HepG2 (cell line): ENCODE data around the gene HEPN1. TPM values are rescaled to one million over a fixed set of nuclear protein-coding genes. Genes with fewer than 3 reads are reported as not detected.

Experiments
- BCL6 ChIP-seq: IDR thresholded peaks from 2 replicates; pipeline ENCODE4 v1.6.1; 2016; ENCODE audit warnings: missing genetic modification reagents, missing compliant biosample characterization
- ELF3 ChIP-seq: IDR thresholded peaks from 2 replicates; pipeline ENCODE4 v1.6.1; 2016; ENCODE audit warnings: missing genetic modification reagents, missing compliant biosample characterization
- ERF ChIP-seq: IDR thresholded peaks from 2 replicates; pipeline ENCODE4 v1.6.1; 2018; ENCODE audit warnings: missing biosample characterization, missing genetic modification reagents
- FOSL2 ChIP-seq: sonication (generic); formaldehyde crosslinking; IDR thresholded peaks from 2 replicates; pipeline ENCODE4 v1.4.0; 2020; ENCODE audit warnings: missing genetic modification reagents
- GTF3A ChIP-seq: sonication (generic); formaldehyde crosslinking; conservative IDR thresholded peaks from 2 replicates; pipeline ENCODE4 v1.4.0; 2020; ENCODE audit warnings: mild to moderate bottlenecking, missing genetic modification reagents
- HMG20B ChIP-seq: conservative IDR thresholded peaks from 2 replicates; pipeline ENCODE4 v1.6.1; 2016; ENCODE audit warnings: missing genetic modification reagents, missing compliant biosample characterization
- HNF4G ChIP-seq, 2 experiments: sonication (generic) in 1 of 2; formaldehyde crosslinking in 1 of 2; IDR thresholded peaks; 2 replicates each; pipeline versions ENCODE4 v1.4.0 to v1.6.1; 2011 to 2020; ENCODE audit warnings: borderline replicate concordance in 2 of 2, low read depth in 2 of 2, mild to moderate bottlenecking in 2 of 2, low read length in 1 of 2, missing genetic modification reagents in 1 of 2, moderate library complexity in 1 of 2
- MEIS1 ChIP-seq: sonication (generic); formaldehyde crosslinking; IDR thresholded peaks from 2 replicates; pipeline ENCODE4 v1.9.0; 2021; ENCODE audit warnings: mild to moderate bottlenecking, missing genetic modification reagents, moderate library complexity, borderline replicate concordance
- MYC ChIP-seq: sonication (generic); formaldehyde crosslinking; IDR thresholded peaks from 2 replicates; pipeline ENCODE4 v1.9.0; 2021; ENCODE audit warnings: missing genetic modification reagents, borderline replicate concordance
- PHF21A ChIP-seq: sonication (generic); formaldehyde crosslinking; IDR thresholded peaks from 2 replicates; pipeline ENCODE4 v1.5.0; 2020; ENCODE audit warnings: mild to moderate bottlenecking, missing genetic modification reagents
- POGK ChIP-seq: sonication (generic); formaldehyde crosslinking; conservative IDR thresholded peaks from 2 replicates; pipeline ENCODE4 v1.8.0; 2022; ENCODE audit warnings: mild to moderate bottlenecking, moderate library complexity, missing genetic modification reagents
- RFX1 ChIP-seq: fragments of 450-650 bp; IDR thresholded peaks from 2 replicates; pipeline ENCODE4 v1.6.1; 2017
- SAP130 ChIP-seq: IDR thresholded peaks from 2 replicates; pipeline ENCODE4 v1.6.1; 2016; ENCODE audit warnings: low read depth
- SRSF9 ChIP-seq: fragments of 200-400 bp; formaldehyde crosslinking; IDR thresholded peaks from 2 replicates; pipeline ENCODE4 v1.6.1; 2018; ENCODE audit warnings: borderline replicate concordance, mild to moderate bottlenecking, low read depth, low read length; ENCODE audit not compliant: insufficient read depth, poor library complexity, severe bottlenecking
- TFDP1 ChIP-seq: IDR thresholded peaks from 2 replicates; pipeline ENCODE4 v1.6.1; 2016; ENCODE audit warnings: missing compliant biosample characterization, missing genetic modification reagents, borderline replicate concordance
- WIZ ChIP-seq: sonication (generic); formaldehyde crosslinking; IDR thresholded peaks from 2 replicates; pipeline ENCODE4 v1.5.1; 2020; ENCODE audit warnings: mild to moderate bottlenecking, missing genetic modification reagents
- ZNF121 ChIP-seq: sonication (generic); formaldehyde crosslinking; IDR thresholded peaks from 2 replicates; pipeline ENCODE4 v1.5.0; 2020; ENCODE audit warnings: mild to moderate bottlenecking, missing genetic modification reagents
- ZNF33B ChIP-seq: sonication (generic); formaldehyde crosslinking; IDR thresholded peaks from 2 replicates; pipeline ENCODE4 v1.5.1; 2020; ENCODE audit warnings: mild to moderate bottlenecking, missing genetic modification reagents
- ZNF839 ChIP-seq: sonication (generic); formaldehyde crosslinking; IDR thresholded peaks from 2 replicates; pipeline ENCODE4 v1.4.0; 2020; ENCODE audit warnings: missing genetic modification reagents, mild to moderate bottlenecking, borderline replicate concordance
- polyA plus RNA-seq, 8 experiments: library from polyadenylated mRNA; depleted of rRNA in 3 of 8; stranded (reverse) in 7 of 8; unstranded in 1 of 8; fragments of >200 nt; fragmentation: Illumina TruSeq in 4 of 8; extraction: Trizol in 4 of 8; gene quantifications; 2 replicates each; pipeline versions ENCODE4 v1.2.1 to v1.2.3, GENCODE V29; 2011 to 2016; ENCODE audit warnings: low read depth in 4 of 8, missing spikeins in 1 of 8, mixed read lengths in 1 of 8; ENCODE audit not compliant: insufficient read depth in 1 of 8
- total RNA-seq, 5 experiments: library from RNA; depleted of rRNA; stranded (reverse); fragments of >200 nt; fragmentation: Illumina TruSeq; extraction: Trizol; gene quantifications; 2 replicates each; pipeline ENCODE4 v1.2.3, GENCODE V29; 2016; ENCODE audit warnings: low read depth in 1 of 5
- TF ChIP-seq, protein P1 (sequence below): sonication (generic); formaldehyde crosslinking; IDR thresholded peaks from 2 replicates; pipeline ENCODE4 v1.4.0; 2020; ENCODE audit warnings: missing genetic modification reagents
- TF ChIP-seq, protein P2 (sequence below): sonication (generic); formaldehyde crosslinking; IDR thresholded peaks from 2 replicates; pipeline ENCODE4 v1.5.1; 2020; ENCODE audit warnings: mild to moderate bottlenecking, moderate library complexity, missing genetic modification reagents

Gene HEPN1
- total and polyA plus RNA-seq, 2 of the 13 experiments (the other 11 are each of a cell fraction or from before 2014, with no cell fraction given), result not detected

GRCh38 chr11:124882339-124883071 is 36.5 kb upstream of the HEPN1 start (continued):
- TF ChIP-seq, protein P1, sequence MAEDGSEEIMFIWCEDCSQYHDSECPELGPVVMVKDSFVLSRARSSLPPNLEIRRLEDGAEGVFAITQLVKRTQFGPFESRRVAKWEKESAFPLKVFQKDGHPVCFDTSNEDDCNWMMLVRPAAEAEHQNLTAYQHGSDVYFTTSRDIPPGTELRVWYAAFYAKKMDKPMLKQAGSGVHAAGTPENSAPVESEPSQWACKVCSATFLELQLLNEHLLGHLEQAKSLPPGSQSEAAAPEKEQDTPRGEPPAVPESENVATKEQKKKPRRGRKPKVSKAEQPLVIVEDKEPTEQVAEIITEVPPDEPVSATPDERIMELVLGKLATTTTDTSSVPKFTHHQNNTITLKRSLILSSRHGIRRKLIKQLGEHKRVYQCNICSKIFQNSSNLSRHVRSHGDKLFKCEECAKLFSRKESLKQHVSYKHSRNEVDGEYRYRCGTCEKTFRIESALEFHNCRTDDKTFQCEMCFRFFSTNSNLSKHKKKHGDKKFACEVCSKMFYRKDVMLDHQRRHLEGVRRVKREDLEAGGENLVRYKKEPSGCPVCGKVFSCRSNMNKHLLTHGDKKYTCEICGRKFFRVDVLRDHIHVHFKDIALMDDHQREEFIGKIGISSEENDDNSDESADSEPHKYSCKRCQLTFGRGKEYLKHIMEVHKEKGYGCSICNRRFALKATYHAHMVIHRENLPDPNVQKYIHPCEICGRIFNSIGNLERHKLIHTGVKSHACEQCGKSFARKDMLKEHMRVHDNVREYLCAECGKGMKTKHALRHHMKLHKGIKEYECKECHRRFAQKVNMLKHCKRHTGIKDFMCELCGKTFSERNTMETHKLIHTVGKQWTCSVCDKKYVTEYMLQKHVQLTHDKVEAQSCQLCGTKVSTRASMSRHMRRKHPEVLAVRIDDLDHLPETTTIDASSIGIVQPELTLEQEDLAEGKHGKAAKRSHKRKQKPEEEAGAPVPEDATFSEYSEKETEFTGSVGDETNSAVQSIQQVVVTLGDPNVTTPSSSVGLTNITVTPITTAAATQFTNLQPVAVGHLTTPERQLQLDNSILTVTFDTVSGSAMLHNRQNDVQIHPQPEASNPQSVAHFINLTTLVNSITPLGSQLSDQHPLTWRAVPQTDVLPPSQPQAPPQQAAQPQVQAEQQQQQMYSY (CRISPR knock-in tag), result peak; percentile 91
- TF ChIP-seq TFDP1 (CRISPR knock-in tag) (peak; percentile 87), ZNF839 (CRISPR knock-in tag) (0 out of 2 replicates have a peak, but pooled peaks have one; percentile 29), ZNF33B (CRISPR knock-in tag) (no peak), WIZ (CRISPR knock-in tag) (no peak), ELF3 (CRISPR knock-in tag) (peak; percentile 89), MYC (CRISPR knock-in tag) (no peak), MEIS1 (peak; percentile 48; the same call in 1 of the 2 replicates), POGK (CRISPR knock-in tag) (no peak), FOSL2 (CRISPR knock-in tag) (peak; percentile 54; the same call in 1 of the 2 replicates), HNF4G (IDR thresholded peaks at IDR 0.05; ENCODE audit: borderline replicate concordance, low read depth, low read length) (no peak; the same call in 1 of the 2 replicates), HNF4G (CRISPR knock-in tag; IDR thresholded peaks at IDR 0.05; ENCODE audit: borderline replicate concordance, low read depth) (peak; percentile 51; the same call in 1 of the 2 replicates), BCL6 (peak; percentile 81), SAP130 (CRISPR knock-in tag) (peak; percentile 44), HMG20B (CRISPR knock-in tag) (peak; percentile 92), ZNF121 (CRISPR knock-in tag) (peak; percentile 24; the same call in 1 of the 2 replicates), RFX1 (no peak), GTF3A (CRISPR knock-in tag) (0 out of 2 replicates have a peak, but pooled peaks have one; percentile 35), SRSF9 (no peak), PHF21A (peak; percentile 91), ERF (CRISPR knock-in tag) (peak; percentile 52)
- TF ChIP-seq, protein P2, sequence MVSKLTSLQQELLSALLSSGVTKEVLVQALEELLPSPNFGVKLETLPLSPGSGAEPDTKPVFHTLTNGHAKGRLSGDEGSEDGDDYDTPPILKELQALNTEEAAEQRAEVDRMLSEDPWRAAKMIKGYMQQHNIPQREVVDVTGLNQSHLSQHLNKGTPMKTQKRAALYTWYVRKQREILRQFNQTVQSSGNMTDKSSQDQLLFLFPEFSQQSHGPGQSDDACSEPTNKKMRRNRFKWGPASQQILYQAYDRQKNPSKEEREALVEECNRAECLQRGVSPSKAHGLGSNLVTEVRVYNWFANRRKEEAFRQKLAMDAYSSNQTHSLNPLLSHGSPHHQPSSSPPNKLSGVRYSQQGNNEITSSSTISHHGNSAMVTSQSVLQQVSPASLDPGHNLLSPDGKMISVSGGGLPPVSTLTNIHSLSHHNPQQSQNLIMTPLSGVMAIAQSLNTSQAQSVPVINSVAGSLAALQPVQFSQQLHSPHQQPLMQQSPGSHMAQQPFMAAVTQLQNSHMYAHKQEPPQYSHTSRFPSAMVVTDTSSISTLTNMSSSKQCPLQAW (CRISPR knock-in tag), result peak; percentile 88
